Activated T-cell treated with anti-CD3 and anti-CD28 coated beads, Interleukin-2, amount 50 U/mL, for 4 hours (primary cell): ENCODE data around the gene DNMT3B. TPM values are rescaled to one million over a fixed set of nuclear protein-coding genes. Genes with fewer than 3 reads are reported as not detected.

ENCODE experiments used
- ATAC-seq, 2 donors: fragments of 200-7000 bp; cut with Tn5 transposase; one replicate each; pipeline ENCODE4 v1.10.0; 2021
- DNase-seq: peaks from one replicate; pipeline ENCODE4 v3.0.0-alpha.2; 2020
- H3K27me3 Mint-ChIP-seq: one replicate; pipeline ENCODE4 v1.8.0; 2021; ENCODE audit warnings: low read depth, mixed read lengths
- H3K36me3 Mint-ChIP-seq: one replicate; pipeline ENCODE4 v1.8.0; 2022; ENCODE audit warnings: mixed read lengths; ENCODE audit not compliant: insufficient read depth
- H3K4me1 Mint-ChIP-seq: one replicate; pipeline ENCODE4 v1.8.0; 2021; ENCODE audit warnings: low read depth, mixed read lengths
- H3K4me3 Mint-ChIP-seq: one replicate; pipeline ENCODE4 v1.8.0; 2021; ENCODE audit warnings: mild to moderate bottlenecking, moderate library complexity, mixed read lengths
- H3K9me3 Mint-ChIP-seq: one replicate; pipeline ENCODE4 v1.8.0; 2021; ENCODE audit warnings: mixed read lengths
- total RNA-seq, 3 donors: library from RNA; stranded (reverse); gene quantifications; one replicate each; pipeline ENCODE4 v1.2.1, GENCODE V29; 2021

Gene DNMT3B
- total RNA-seq, 3 donors from 2014 or later = 0.63 to 1.0 (median 0.63) TPM

DNA sequence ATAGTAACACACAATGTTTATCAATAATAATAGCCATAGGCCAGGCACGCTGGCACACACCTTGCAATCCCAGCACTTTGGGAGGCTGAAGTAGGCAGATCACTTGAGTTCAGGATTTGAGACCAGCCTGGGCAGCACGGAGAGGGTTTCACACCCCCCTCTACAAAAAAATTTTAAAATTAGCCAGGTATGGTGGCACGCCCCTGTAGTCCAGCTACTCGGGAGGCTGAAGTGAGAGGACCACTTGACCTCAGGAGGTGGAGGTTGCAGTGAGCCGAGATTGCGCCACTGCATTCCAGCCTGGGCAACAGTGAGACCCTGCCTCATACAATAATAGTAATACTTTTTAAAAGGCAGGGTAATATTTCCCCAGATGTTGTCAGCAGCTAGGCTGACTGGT is 49.7 kb downstream of the DNMT3B start:
- H3K36me3 Mint-ChIP-seq = no peaks in the 10 kb centered on the region
- no peak for ATAC-seq
- H3K4me3 Mint-ChIP-seq = no peak overlapping the region
- no peaks in the 10 kb centered on the region for H3K27me3 Mint-ChIP-seq
- DNase-seq = no peak
- H3K4me1 Mint-ChIP-seq = no peaks in the 10 kb centered on the region
- H3K9me3 Mint-ChIP-seq = no peaks in the 10 kb centered on the region

DNA sequence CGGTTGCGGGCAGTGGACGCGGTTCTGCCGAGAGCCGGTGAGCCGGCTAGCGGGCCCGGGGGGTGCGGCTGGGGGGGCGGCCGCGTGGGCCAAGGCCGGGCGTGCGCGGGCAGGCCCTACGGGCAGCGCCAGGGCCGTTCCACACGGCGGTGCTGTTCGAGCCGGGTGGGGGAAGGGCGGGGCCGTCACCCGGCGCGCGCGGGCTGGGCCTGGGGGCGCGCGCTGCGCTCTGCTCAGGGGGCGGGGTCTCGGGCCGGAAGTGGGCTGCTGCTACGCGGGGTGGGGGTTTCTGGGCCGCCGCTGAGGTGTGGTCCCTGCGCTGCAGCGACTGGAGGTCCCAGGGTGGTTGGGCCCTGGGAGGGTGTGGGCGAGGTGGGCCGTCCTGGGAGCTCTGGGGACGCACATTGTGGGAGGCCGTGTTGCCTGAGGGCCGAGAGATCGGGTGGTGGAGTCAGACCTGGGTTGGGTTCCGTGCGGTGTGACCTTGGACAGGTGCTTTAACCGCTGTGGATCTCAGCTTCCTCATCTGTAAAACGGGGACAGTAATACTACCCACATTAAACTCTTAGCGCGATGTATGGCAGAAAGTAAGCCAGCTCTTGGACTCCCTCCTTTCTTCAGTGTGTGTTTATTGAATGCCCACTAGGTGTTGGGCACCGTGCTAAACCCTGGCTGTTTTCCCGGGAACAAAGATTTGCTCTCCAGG is 58.0 kb downstream of the DNMT3B start:
- DNase-seq = peak; percentile 68
- Mint-ChIP-seq H3K27me3 (no peaks in the 10 kb centered on the region), H3K36me3 (peaks cover 2% of the 10 kb centered on the region), H3K4me1 (peaks cover 42% of the 10 kb centered on the region), H3K4me3 (peak overlapping the region; percentile 95), H3K9me3 (no peaks in the 10 kb centered on the region)
- peak; percentile 80 to 85 for ATAC-seq

GRCh38 chr20:32820698-32821377 is 58.7 kb downstream of the DNMT3B start:
- DNase-seq (no peak), ATAC-seq (no peak)
- no peaks in the 10 kb centered on the region for H3K27me3 Mint-ChIP-seq
- peaks cover 6% of the 10 kb centered on the region for H3K36me3 Mint-ChIP-seq
- no peaks in the 10 kb centered on the region for H3K9me3 Mint-ChIP-seq
- H3K4me3 Mint-ChIP-seq = peak overlapping the region; percentile 95
- peaks cover 46% of the 10 kb centered on the region for H3K4me1 Mint-ChIP-seq

GRCh38 chr20:32822225-32822624 is 60.0 kb downstream of the DNMT3B start:
- ATAC-seq (no peak), DNase-seq (no peak)
- Mint-ChIP-seq H3K4me3 (peak overlapping the region; percentile 95), H3K9me3 (no peaks in the 10 kb centered on the region), H3K36me3 (peaks cover 8% of the 10 kb centered on the region), H3K27me3 (no peaks in the 10 kb centered on the region), H3K4me1 (peaks cover 48% of the 10 kb centered on the region)

GRCh38 chr20:32823078-32823477 is 60.9 kb downstream of the DNMT3B start:
- H3K4me3 Mint-ChIP-seq = no peak overlapping the region
- DNase-seq (no peak), ATAC-seq (peak in 1 of 2 donors; percentile 9)

DNA sequence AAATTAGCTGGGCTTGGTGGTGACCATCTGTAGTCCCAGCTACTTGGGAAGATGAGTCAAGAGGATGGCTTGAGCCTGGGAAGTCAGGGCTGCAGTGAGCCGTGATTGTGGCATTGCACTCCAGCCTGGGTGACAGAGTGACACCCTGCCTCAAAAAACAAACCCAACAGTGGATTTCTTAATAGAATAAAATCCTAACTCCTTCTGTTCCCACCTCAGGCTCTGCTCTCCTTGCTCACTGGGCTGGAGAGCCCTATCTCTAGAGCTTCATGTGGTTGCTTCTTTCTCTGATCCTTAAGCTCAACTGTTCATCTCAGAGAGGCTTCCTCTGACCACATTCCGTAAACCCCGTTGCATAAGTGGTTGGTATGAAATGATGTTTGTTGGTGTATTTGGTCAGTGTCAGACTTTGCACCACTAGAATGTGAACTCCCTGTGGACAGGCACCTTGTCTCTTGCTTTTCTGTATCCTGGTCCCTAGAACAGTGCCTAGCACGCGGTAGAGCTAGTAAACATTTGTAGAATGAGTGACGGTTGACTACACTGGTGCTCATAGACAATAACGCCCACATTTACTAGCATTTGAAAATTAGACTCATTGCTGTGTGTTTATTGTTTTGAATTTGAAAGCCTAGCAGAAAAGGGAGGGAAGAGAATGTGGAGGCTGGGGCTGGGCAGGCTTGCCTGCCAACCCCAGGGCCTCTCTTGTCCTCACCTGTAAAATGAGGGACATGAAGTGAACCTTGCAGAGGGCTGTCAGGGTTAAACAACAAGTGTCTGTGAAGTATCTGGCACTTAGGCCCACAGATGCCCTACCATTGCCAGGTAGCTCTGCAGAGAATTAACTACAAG is 61.8 kb downstream of the DNMT3B start:
- peaks cover 20% of the 10 kb centered on the region for H3K36me3 Mint-ChIP-seq
- H3K4me1 Mint-ChIP-seq = peaks cover 58% of the 10 kb centered on the region
- no peak overlapping the region for H3K4me3 Mint-ChIP-seq
- H3K27me3 Mint-ChIP-seq = no peaks in the 10 kb centered on the region
- ATAC-seq (no peak), DNase-seq (no peak)
- H3K9me3 Mint-ChIP-seq = no peaks in the 10 kb centered on the region

More at GRCh38 chr20:32823078-32823477, 60.9 kb downstream of the DNMT3B start:
- peaks cover 53% of the 10 kb centered on the region for H3K4me1 Mint-ChIP-seq
- H3K9me3 Mint-ChIP-seq = no peaks in the 10 kb centered on the region
- peaks cover 14% of the 10 kb centered on the region for H3K36me3 Mint-ChIP-seq
- H3K27me3 Mint-ChIP-seq = no peaks in the 10 kb centered on the region

- DNase-seq = no peak
- ATAC-seq = no peak
- H3K36me3 Mint-ChIP-seq = peaks cover 38% of the 10 kb centered on the region
- no peak overlapping the region for H3K4me3 Mint-ChIP-seq
- no peaks in the 10 kb centered on the region for H3K27me3 Mint-ChIP-seq
- H3K9me3 Mint-ChIP-seq = no peaks in the 10 kb centered on the region
- peaks cover 62% of the 10 kb centered on the region for H3K4me1 Mint-ChIP-seq
Measured at GRCh38 chr20:32828029-32828680, 66.0 kb downstream of the DNMT3B start.

- Mint-ChIP-seq H3K9me3 (no peaks in the 10 kb centered on the region), H3K36me3 (peaks cover 40% of the 10 kb centered on the region), H3K27me3 (no peaks in the 10 kb centered on the region), H3K4me1 (peaks cover 56% of the 10 kb centered on the region), H3K4me3 (no peak overlapping the region)
- ATAC-seq (no peak), DNase-seq (no peak)
Measured at GRCh38 chr20:32829311-32830005, 67.3 kb downstream of the DNMT3B start.

GRCh38 chr20:32830437-32830836 is 68.3 kb downstream of the DNMT3B start:
- Mint-ChIP-seq H3K4me1 (peaks cover 53% of the 10 kb centered on the region), H3K4me3 (no peak overlapping the region), H3K27me3 (no peaks in the 10 kb centered on the region), H3K36me3 (peaks cover 39% of the 10 kb centered on the region), H3K9me3 (no peaks in the 10 kb centered on the region)
- DNase-seq = no peak
- ATAC-seq = no peak

- no peaks in the 10 kb centered on the region for H3K9me3 Mint-ChIP-seq
- ATAC-seq = no peak
- H3K36me3 Mint-ChIP-seq = peaks cover 43% of the 10 kb centered on the region
- DNase-seq = no peak
- peak overlapping the region; percentile 45 for H3K4me3 Mint-ChIP-seq
- H3K4me1 Mint-ChIP-seq = peaks cover 56% of the 10 kb centered on the region
- H3K27me3 Mint-ChIP-seq = no peaks in the 10 kb centered on the region
Measured at GRCh38 chr20:32831982-32832381, 69.8 kb downstream of the DNMT3B start.

DNA sequence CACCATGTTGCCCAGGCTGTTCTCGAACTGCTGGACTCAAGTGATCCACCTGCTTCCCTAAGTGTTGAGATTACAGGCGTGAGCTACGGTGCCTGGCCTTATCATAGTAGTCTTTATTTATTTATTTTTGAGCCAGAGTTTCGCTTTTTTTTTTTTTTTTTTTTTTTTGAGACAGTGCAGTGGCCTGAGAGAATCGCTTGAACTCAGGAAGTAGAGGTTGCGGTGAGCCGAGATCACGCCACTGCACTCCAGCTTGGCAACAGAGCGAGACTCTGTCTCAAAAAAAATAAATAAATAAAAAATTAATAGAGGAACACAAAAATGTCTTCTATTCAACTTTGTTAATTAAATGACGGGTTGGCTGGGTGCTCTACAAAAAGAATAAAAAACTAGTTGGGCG is 70.5 kb downstream of the DNMT3B start:
- Mint-ChIP-seq H3K27me3 (no peaks in the 10 kb centered on the region), H3K4me3 (peak overlapping the region; percentile 11), H3K9me3 (no peaks in the 10 kb centered on the region), H3K36me3 (peaks cover 43% of the 10 kb centered on the region), H3K4me1 (peaks cover 54% of the 10 kb centered on the region)
- no peak for ATAC-seq
- DNase-seq = no peak

- no peak for DNase-seq
- H3K36me3 Mint-ChIP-seq = peaks cover 47% of the 10 kb centered on the region
- H3K4me3 Mint-ChIP-seq = no peak overlapping the region
- no peaks in the 10 kb centered on the region for H3K27me3 Mint-ChIP-seq
- H3K9me3 Mint-ChIP-seq = no peaks in the 10 kb centered on the region
- H3K4me1 Mint-ChIP-seq = peaks cover 56% of the 10 kb centered on the region
- no peak for ATAC-seq
Measured at GRCh38 chr20:32834972-32835371, 72.8 kb downstream of the DNMT3B start.

- no peak overlapping the region for H3K4me3 Mint-ChIP-seq
- ATAC-seq (no peak), DNase-seq (no peak)
- no peaks in the 10 kb centered on the region for H3K9me3 Mint-ChIP-seq
- H3K4me1 Mint-ChIP-seq = peaks cover 47% of the 10 kb centered on the region
- peaks cover 44% of the 10 kb centered on the region for H3K36me3 Mint-ChIP-seq
- H3K27me3 Mint-ChIP-seq = no peaks in the 10 kb centered on the region
Measured at GRCh38 chr20:32837157-32837556, 75.0 kb downstream of the DNMT3B start.
